ENCODE data around the gene JPH4. TPM values are rescaled to one million over a fixed set of nuclear protein-coding genes. Genes with fewer than 3 reads are reported as not detected.

Gene JPH4
- total and polyA plus RNA-seq, 4 donors = 0.23 to 3.1 (median 1.0) TPM

DNA sequence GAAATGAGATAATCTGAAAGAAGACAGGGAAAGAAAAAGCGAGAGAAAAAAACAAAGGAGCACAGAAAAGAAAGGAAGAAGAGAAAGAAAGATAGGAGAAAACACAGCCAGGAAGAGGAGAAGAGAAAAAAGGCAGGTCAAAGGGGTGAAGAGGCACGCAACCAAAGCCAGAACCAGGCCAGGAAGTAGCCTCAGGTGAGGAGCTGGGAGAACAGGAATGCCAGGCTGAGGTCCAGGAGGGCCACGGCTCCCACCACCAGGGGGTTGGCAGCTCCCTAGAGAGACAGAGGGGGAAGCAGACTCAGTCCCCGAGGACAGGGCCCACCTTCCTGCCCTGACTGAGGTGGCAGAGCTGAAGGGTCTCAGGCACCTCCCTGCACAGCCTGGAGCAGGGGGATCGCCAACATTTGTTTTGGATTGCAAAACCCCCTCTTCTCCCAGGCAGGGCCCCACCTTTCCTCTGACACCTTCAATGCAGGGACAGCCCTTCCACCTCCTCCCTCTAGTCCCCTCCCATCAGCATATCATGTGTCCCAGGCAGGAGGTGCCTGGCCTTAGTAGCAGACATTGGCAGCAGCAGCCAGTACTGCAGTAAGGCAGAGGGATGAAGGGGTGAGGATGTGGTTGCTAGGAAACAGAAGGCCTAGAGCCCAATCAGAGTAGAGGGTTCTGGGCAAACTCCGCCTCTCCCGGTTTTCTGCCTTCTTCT, 9.0 kb downstream of the JPH4 start:
- Histone ChIP-seq H3K4me3 (no peak overlapping the region), H3K27ac (ENCODE audit: low read depth in 1 of 2, low read length in 1 of 2) (peak overlapping the region in 1 of 2 donors; percentile 13), H3K4me1 (ENCODE audit: control insufficient read depth in 5 of 5, insufficient read depth in 5 of 5, low read length in 5 of 5) (peaks cover 0 to 21% (median 5%) of the 10 kb centered on the region in 5 donors), H3K9me3 (ENCODE audit: control insufficient read depth in 4 of 4, insufficient read depth in 3 of 4, low read length in 3 of 4) (no peaks in the 10 kb centered on the region), H3K27me3 (ENCODE audit: control insufficient read depth in 3 of 3, insufficient read depth in 3 of 3, low read length in 2 of 3) (peaks cover 0 to 21% (median 16%) of the 10 kb centered on the region in 3 donors), H3K9ac (ENCODE audit: insufficient read depth in 1 of 2, low read length in 2 of 2) (no peak overlapping the region), H3K36me3 (ENCODE audit: control insufficient read depth in 4 of 4, insufficient read depth in 4 of 4, low read length in 4 of 4) (peaks cover 0 to 4% (median 0%) of the 10 kb centered on the region in 4 donors)
- WGBS, 2 donors = 69 to 79% methylated on average over 7 of the region's 7 CpGs
- TF ChIP-seq, protein P1, sequence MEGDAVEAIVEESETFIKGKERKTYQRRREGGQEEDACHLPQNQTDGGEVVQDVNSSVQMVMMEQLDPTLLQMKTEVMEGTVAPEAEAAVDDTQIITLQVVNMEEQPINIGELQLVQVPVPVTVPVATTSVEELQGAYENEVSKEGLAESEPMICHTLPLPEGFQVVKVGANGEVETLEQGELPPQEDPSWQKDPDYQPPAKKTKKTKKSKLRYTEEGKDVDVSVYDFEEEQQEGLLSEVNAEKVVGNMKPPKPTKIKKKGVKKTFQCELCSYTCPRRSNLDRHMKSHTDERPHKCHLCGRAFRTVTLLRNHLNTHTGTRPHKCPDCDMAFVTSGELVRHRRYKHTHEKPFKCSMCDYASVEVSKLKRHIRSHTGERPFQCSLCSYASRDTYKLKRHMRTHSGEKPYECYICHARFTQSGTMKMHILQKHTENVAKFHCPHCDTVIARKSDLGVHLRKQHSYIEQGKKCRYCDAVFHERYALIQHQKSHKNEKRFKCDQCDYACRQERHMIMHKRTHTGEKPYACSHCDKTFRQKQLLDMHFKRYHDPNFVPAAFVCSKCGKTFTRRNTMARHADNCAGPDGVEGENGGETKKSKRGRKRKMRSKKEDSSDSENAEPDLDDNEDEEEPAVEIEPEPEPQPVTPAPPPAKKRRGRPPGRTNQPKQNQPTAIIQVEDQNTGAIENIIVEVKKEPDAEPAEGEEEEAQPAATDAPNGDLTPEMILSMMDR (IDR thresholded peaks at IDR 0.05; ENCODE audit: control extremely low read depth, extremely low read depth) = no peak
- peak in 2 of 3 donors; percentile 12 to 39 for DNase-seq
- ATAC-seq (ENCODE audit: insufficient read depth, low FRiP score) = no peak

DNA sequence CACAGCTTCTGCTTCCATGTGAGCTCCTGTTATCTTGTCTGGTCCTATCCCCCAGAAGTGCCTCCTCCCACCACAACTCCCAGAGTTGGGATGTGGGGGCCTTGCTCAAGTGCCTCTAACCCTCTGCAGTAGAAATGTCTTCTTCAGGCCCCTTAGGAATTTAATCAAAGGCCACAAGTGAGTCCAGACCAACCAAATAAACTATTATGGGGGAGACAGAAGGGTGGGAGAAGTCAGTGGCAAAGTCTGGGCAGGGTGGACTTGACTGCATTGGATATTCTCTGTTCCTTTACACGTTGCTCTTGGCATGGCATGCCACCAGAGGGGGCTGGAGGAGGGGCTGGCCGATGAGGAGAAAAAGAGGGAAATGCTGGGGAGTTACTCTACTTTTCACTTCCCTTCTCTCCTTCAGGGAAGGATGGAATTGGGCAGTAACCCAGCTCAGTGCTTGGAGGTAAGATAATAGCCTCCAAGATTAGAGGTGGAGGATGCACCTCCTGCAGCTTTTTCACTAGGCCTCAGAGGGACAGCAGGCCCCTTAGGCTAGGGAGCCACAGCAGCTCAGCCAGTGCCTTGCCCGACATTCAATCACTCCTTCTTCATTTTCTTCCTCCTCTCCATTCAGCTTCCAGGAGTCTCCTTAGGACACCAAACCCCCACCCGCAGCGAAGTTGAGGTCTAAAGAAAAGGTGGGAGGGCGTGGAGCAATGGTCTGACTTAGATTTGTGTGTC, 9.8 kb downstream of the JPH4 start:
- Histone ChIP-seq H3K27ac (ENCODE audit: low read depth in 1 of 2, low read length in 1 of 2) (no peak overlapping the region), H3K36me3 (ENCODE audit: control insufficient read depth in 4 of 4, insufficient read depth in 4 of 4, low read length in 4 of 4) (peaks cover 0 to 6% (median 2%) of the 10 kb centered on the region in 4 donors), H3K9ac (ENCODE audit: insufficient read depth in 1 of 2, low read length in 2 of 2) (no peak overlapping the region), H3K27me3 (ENCODE audit: control insufficient read depth in 3 of 3, insufficient read depth in 3 of 3, low read length in 2 of 3) (peaks cover 0 to 15% (median 13%) of the 10 kb centered on the region in 3 donors), H3K4me3 (no peak overlapping the region), H3K4me1 (ENCODE audit: control insufficient read depth in 5 of 5, insufficient read depth in 5 of 5, low read length in 5 of 5) (peaks cover 0 to 21% (median 5%) of the 10 kb centered on the region in 5 donors), H3K9me3 (ENCODE audit: control insufficient read depth in 4 of 4, insufficient read depth in 3 of 4, low read length in 3 of 4) (no peaks in the 10 kb centered on the region)
- DNase-seq (peak; percentile 49 to 51 (median 50)), ATAC-seq (ENCODE audit: insufficient read depth, low FRiP score) (no peak)
- WGBS, 2 donors = 59 to 60% methylated on average over 6 of the region's 6 CpGs
- TF ChIP-seq, protein P1 (IDR thresholded peaks at IDR 0.05; ENCODE audit: control extremely low read depth, extremely low read depth) = no peak

DNA sequence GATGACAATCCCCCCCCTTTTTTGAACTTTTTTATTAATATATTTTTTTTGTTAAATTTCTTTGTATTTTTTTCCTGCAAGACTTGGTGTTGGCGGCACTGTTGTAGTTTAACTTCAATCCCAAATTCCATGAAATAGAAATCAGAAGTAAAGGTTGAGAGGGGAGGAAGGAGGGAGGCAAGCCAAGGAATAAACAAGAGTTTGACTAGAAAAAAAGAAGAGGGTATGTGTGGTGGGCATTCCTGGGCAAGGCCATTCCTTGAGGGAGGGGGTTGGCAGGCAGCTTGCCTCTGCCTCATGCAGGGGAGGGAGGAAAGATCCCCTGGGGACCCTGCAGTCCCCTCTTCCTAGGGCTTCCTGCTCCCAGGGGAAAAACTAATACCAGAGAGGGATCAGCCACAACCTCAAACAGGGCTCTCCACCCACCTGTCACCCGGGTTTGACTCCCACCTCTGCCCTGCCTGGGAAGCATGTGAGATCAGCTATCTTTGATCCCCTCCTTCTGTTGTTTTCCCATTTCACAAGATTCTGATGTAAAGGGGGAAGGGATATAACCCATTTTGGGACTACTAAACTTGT, 10.5 kb downstream of the JPH4 start:
- Histone ChIP-seq H3K9me3 (ENCODE audit: control insufficient read depth in 4 of 4, insufficient read depth in 3 of 4, low read length in 3 of 4) (no peaks in the 10 kb centered on the region), H3K27ac (ENCODE audit: low read depth in 1 of 2, low read length in 1 of 2) (peak overlapping the region in 1 of 2 donors; percentile 87), H3K27me3 (ENCODE audit: control insufficient read depth in 3 of 3, insufficient read depth in 3 of 3, low read length in 2 of 3) (peaks cover 0 to 9% (median 9%) of the 10 kb centered on the region in 3 donors), H3K4me1 (ENCODE audit: control insufficient read depth in 5 of 5, insufficient read depth in 5 of 5, low read length in 5 of 5) (peaks cover 0 to 21% (median 5%) of the 10 kb centered on the region in 5 donors), H3K36me3 (ENCODE audit: control insufficient read depth in 4 of 4, insufficient read depth in 4 of 4, low read length in 4 of 4) (peaks cover 0 to 9% (median 4%) of the 10 kb centered on the region in 4 donors), H3K9ac (ENCODE audit: insufficient read depth in 1 of 2, low read length in 2 of 2) (no peak overlapping the region), H3K4me3 (no peak overlapping the region)
- WGBS, 2 donors = 57 to 73% methylated on average over 2 of the region's 2 CpGs
- TF ChIP-seq, protein P1 (IDR thresholded peaks at IDR 0.05; ENCODE audit: control extremely low read depth, extremely low read depth) = no peak
- ATAC-seq (ENCODE audit: insufficient read depth, low FRiP score) (no peak), DNase-seq (no peak)
